WTC11 (cell line): Measurements from ENCODE around the gene TRIM44.

Source experiments
- ELF4 ChIP-seq: sonication (generic); formaldehyde crosslinking; IDR thresholded peaks from 2 replicates; pipeline ENCODE4 v1.8.1; 2022; ENCODE audit warnings: low read depth, mild to moderate bottlenecking, moderate library complexity, missing genetic modification reagents
- ESRRA ChIP-seq: sonication (generic); formaldehyde crosslinking; IDR thresholded peaks from 2 replicates; pipeline ENCODE4 v1.8.1; 2022; ENCODE audit warnings: mild to moderate bottlenecking, missing genetic modification reagents, borderline replicate concordance
- GABPB1 ChIP-seq: sonication (generic); formaldehyde crosslinking; IDR thresholded peaks from 2 replicates; pipeline ENCODE4 v1.8.1; 2023; ENCODE audit warnings: mild to moderate bottlenecking, missing genetic modification reagents
- SP1 ChIP-seq: sonication (generic); formaldehyde crosslinking; conservative IDR thresholded peaks from 2 replicates; pipeline ENCODE4 v1.8.1; 2022; ENCODE audit warnings: missing genetic modification reagents
- ZNF121 ChIP-seq: sonication (generic); formaldehyde crosslinking; IDR thresholded peaks from 2 replicates; pipeline ENCODE4 v1.8.0; 2023; ENCODE audit warnings: missing genetic modification reagents
- TF ChIP-seq, protein P1 (sequence below): fragments of 200-600 bp; IDR thresholded peaks from 2 replicates; pipeline ENCODE4 v1.8.0; 2022; ENCODE audit warnings: antibody characterized with exemption
- TF ChIP-seq, protein P2 (sequence below): sonication (generic); formaldehyde crosslinking; IDR thresholded peaks from 2 replicates; pipeline ENCODE4 v1.8.0; 2023; ENCODE audit warnings: mild to moderate bottlenecking, missing genetic modification reagents
- TF ChIP-seq, protein P3 (sequence below): sonication (generic); formaldehyde crosslinking; IDR thresholded peaks from 2 replicates; pipeline ENCODE4 v1.8.0; 2022; ENCODE audit warnings: mild to moderate bottlenecking, missing genetic modification reagents
- TF ChIP-seq, protein P4 (sequence below): sonication (generic); formaldehyde crosslinking; IDR thresholded peaks from 2 replicates; pipeline ENCODE4 v1.8.1; 2022; ENCODE audit warnings: low read depth, missing genetic modification reagents, borderline replicate concordance

DNA sequence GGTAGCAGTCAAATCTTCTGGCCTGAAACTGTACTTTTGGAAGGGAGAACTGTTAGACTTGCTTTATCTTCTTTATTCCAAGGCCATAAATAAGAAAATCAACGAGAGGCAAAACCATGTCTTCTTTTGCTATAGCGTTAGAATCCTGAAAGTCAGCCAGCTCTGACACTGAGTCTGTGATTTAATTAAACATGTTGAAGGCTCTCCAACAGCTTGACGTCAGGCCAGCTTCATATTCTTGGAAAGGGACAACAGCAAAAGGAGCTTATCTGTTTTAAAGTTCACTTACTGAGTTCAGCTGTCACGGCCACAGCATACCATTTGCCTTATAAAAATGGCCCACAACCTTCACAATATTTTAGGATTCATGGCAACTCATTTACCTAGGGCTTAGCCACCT, 150.3 kb downstream of the TRIM44 start:
- TF ChIP-seq, protein P1, sequence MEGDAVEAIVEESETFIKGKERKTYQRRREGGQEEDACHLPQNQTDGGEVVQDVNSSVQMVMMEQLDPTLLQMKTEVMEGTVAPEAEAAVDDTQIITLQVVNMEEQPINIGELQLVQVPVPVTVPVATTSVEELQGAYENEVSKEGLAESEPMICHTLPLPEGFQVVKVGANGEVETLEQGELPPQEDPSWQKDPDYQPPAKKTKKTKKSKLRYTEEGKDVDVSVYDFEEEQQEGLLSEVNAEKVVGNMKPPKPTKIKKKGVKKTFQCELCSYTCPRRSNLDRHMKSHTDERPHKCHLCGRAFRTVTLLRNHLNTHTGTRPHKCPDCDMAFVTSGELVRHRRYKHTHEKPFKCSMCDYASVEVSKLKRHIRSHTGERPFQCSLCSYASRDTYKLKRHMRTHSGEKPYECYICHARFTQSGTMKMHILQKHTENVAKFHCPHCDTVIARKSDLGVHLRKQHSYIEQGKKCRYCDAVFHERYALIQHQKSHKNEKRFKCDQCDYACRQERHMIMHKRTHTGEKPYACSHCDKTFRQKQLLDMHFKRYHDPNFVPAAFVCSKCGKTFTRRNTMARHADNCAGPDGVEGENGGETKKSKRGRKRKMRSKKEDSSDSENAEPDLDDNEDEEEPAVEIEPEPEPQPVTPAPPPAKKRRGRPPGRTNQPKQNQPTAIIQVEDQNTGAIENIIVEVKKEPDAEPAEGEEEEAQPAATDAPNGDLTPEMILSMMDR = no peak
- TF ChIP-seq, protein P2, sequence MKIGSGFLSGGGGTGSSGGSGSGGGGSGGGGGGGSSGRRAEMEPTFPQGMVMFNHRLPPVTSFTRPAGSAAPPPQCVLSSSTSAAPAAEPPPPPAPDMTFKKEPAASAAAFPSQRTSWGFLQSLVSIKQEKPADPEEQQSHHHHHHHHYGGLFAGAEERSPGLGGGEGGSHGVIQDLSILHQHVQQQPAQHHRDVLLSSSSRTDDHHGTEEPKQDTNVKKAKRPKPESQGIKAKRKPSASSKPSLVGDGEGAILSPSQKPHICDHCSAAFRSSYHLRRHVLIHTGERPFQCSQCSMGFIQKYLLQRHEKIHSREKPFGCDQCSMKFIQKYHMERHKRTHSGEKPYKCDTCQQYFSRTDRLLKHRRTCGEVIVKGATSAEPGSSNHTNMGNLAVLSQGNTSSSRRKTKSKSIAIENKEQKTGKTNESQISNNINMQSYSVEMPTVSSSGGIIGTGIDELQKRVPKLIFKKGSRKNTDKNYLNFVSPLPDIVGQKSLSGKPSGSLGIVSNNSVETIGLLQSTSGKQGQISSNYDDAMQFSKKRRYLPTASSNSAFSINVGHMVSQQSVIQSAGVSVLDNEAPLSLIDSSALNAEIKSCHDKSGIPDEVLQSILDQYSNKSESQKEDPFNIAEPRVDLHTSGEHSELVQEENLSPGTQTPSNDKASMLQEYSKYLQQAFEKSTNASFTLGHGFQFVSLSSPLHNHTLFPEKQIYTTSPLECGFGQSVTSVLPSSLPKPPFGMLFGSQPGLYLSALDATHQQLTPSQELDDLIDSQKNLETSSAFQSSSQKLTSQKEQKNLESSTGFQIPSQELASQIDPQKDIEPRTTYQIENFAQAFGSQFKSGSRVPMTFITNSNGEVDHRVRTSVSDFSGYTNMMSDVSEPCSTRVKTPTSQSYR (CRISPR knock-in tag) = no peak
- TF ChIP-seq ESRRA (CRISPR knock-in tag) (no peak), ELF4 (CRISPR knock-in tag) (no peak), SP1 (no peak), ZNF121 (CRISPR knock-in tag) (no peak), GABPB1 (CRISPR knock-in tag) (no peak)
- TF ChIP-seq, protein P3, sequence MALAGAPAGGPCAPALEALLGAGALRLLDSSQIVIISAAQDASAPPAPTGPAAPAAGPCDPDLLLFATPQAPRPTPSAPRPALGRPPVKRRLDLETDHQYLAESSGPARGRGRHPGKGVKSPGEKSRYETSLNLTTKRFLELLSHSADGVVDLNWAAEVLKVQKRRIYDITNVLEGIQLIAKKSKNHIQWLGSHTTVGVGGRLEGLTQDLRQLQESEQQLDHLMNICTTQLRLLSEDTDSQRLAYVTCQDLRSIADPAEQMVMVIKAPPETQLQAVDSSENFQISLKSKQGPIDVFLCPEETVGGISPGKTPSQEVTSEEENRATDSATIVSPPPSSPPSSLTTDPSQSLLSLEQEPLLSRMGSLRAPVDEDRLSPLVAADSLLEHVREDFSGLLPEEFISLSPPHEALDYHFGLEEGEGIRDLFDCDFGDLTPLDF = no peak
- TF ChIP-seq, protein P4, sequence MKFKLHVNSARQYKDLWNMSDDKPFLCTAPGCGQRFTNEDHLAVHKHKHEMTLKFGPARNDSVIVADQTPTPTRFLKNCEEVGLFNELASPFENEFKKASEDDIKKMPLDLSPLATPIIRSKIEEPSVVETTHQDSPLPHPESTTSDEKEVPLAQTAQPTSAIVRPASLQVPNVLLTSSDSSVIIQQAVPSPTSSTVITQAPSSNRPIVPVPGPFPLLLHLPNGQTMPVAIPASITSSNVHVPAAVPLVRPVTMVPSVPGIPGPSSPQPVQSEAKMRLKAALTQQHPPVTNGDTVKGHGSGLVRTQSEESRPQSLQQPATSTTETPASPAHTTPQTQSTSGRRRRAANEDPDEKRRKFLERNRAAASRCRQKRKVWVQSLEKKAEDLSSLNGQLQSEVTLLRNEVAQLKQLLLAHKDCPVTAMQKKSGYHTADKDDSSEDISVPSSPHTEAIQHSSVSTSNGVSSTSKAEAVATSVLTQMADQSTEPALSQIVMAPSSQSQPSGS (CRISPR knock-in tag) = no peak
